T1000 (cell line): ENCODE results near the gene PPFIA2.

Source experiments
- DNase-seq: peaks from one replicate; lab custom pipeline; 2025; ENCODE audit warnings: mixed read lengths; lab: John Stamatoyannopoulos, UW

The PPFIA2 gene

DNA sequence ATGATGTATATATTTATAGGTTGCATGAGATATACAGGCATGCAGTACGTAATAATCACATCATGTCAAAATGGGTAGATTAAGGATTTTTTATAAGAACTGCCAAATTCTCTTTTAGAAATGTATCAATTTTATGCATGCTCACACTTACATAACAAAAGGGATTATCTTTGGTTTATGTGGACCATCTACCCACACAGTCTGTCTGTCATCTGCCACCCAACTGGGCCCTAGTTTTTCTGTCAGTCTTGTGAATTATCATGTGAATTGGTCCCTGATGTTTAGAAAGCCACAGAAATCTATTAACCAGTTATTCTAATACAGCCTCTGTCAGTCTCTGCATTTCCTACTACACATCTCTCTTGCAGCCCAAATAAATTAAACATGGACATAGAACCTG lies 547.8 kb downstream of the PPFIA2 start:
- DNase-seq, result no peak

DNA sequence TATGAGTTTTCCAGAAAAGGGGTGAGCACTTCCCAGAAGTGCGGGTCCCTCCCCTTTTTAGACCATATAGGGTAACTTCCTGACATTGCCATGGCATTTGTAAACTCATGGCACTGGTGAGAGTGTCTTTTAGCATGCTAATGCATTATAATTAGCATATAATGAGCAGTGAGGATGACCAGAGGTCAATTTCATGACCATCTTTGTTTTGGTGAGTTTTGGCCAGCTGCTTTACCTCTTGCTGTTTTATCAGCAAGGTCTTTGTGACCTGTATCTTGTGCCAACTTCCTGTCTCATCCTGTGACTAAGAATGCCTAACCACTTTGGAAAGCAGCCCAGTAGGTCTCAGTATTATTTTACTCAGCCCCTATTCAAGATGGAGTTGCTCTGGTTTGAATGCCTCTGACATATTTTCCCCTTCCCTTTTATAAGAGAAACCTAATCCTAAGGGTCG lies 549.4 kb downstream of the PPFIA2 start:
- peak; percentile 34 for DNase-seq

DNA sequence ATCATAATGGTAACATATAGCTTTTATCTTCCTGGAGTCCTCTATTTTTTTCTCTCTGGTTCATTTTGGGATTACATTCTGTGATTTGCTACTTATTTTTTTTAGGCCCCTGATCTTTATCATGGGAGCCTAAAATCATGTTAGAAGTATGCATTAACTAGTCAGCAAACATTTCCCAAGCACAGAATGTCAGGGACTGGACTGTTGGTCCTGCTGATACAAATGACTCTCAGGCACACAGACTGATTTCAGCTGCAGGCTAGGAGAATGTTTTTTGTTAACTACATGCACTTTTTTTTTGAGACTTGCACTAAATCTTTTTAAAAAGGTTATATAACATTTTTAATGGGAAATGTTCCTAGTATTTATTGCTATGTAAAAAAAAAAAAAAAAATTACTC lies 550.1 kb downstream of the PPFIA2 start:
- DNase-seq, result no peak

DNA sequence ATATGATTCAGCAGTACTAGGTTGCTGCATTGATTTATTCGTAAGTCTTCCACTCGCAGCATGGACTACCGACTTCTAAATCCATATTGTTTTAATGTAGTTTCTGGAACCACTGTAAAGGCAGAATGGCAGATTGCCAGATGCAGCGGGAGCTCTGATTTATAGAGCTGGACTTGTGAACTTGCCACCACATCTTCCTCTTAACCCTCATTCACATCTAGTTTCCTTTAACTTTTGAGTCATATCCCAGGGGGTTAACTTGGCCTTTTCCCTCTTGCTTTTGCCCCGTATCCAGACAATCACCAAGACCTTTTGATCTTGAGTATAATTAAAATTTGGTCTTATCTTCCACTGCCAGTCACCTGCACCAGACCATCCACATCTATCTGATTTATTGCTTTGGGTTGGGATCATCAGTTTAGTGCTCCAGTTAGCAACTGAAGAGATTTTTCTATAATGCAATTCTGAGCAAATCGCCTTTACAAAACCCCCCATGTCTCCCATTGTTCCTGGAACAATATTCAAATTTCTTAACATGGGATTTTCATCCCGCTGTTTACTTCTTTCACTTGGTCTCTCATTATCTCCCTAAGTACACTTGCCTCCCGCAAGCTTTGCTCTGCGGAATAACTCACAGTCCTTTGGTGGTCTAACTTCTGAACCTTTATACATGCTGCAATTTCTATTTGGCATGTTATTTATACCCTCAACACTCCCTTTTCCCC lies 550.8 kb downstream of the PPFIA2 start:
- no peak for DNase-seq
